ENCODE results near the gene IL17B.

DNA sequence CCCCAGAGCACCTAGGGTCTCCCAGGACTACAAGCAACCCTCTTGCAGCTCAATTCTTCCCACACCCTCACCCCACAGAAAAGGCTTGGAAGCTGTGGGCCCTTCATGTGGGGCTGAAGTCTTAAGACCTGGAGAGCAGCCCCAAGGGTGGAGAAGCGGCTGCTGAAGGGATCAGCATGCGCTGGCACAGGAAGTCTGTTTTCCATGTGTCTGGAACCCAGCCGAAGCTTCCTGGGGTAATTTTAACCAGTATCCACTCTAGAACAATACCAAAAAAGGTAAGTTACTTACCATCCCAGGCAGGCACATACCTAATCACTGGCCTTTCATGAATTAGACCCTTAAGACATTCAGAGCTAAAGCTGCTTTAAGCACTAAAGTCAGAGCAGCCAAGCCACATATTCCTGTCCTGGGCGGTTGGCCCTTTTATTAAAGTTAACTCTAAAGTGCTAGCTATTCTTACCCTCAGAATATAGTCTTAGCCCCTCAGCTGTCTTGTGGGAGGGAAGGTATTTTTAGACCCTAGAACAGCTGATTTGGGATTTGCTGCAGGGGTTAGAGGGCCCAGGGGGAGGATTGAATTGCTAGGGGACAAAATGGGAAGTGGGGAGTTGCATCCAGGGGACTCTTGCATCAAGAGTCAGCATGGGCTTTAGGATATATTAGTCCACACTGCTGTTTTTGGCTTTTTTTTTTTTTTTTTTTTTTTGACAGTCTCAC is 6.9 kb downstream of the IL17B start:
- TF ChIP-seq, protein P1, sequence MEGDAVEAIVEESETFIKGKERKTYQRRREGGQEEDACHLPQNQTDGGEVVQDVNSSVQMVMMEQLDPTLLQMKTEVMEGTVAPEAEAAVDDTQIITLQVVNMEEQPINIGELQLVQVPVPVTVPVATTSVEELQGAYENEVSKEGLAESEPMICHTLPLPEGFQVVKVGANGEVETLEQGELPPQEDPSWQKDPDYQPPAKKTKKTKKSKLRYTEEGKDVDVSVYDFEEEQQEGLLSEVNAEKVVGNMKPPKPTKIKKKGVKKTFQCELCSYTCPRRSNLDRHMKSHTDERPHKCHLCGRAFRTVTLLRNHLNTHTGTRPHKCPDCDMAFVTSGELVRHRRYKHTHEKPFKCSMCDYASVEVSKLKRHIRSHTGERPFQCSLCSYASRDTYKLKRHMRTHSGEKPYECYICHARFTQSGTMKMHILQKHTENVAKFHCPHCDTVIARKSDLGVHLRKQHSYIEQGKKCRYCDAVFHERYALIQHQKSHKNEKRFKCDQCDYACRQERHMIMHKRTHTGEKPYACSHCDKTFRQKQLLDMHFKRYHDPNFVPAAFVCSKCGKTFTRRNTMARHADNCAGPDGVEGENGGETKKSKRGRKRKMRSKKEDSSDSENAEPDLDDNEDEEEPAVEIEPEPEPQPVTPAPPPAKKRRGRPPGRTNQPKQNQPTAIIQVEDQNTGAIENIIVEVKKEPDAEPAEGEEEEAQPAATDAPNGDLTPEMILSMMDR (IDR thresholded peaks at IDR 0.05 in 4 of 5, conservative IDR thresholded peaks at IDR 0.05 in 1 of 5) = no peak
- no peak for TF ChIP-seq POLR2A (IDR thresholded peaks at IDR 0.05)
